Liver (tissue), 9 donors: ENCODE results near the gene HSPA9. TPM values are rescaled to one million over a fixed set of nuclear protein-coding genes. Genes with fewer than 3 reads are reported as not detected.

Source experiments
- DNase-seq: peaks from one replicate; pipeline ENCODE4 v3.0.0-alpha.2; 2017; ENCODE audit warnings: low spot score
- H3K27ac ChIP-seq, 2 donors: one replicate each; pipeline ENCODE4 v1.7.0; 2013; ENCODE audit warnings: inconsistent platforms in 2 of 2, low read length in 2 of 2, control low read depth in 1 of 2, low read depth in 1 of 2, mild to moderate bottlenecking in 1 of 2
- H3K27me3 ChIP-seq, 4 donors: one replicate each; pipeline versions ENCODE4 v1.6.1 to v1.7.0; 2013; ENCODE audit warnings: low read length in 3 of 4, inconsistent platforms in 1 of 4, mild to moderate bottlenecking in 1 of 4, moderate library complexity in 1 of 4; ENCODE audit not compliant: control insufficient read depth in 4 of 4, insufficient read depth in 4 of 4
- H3K36me3 ChIP-seq, 4 donors: one replicate each; pipeline versions ENCODE4 v1.6.1 to v1.7.0; 2013; ENCODE audit warnings: low read length in 3 of 4, mild to moderate bottlenecking in 3 of 4, low read depth in 1 of 4, moderate library complexity in 1 of 4; ENCODE audit not compliant: control insufficient read depth in 4 of 4, insufficient read depth in 3 of 4
- H3K4me1 ChIP-seq, 4 donors: one replicate each; pipeline versions ENCODE4 v1.6.1 to v1.7.0; 2013; ENCODE audit warnings: low read length in 3 of 4, mild to moderate bottlenecking in 3 of 4, moderate library complexity in 1 of 4; ENCODE audit not compliant: control insufficient read depth in 4 of 4, insufficient read depth in 4 of 4
- H3K4me3 ChIP-seq, 3 donors: one replicate each; pipeline versions ENCODE4 v1.6.1 to v1.7.0; 2013; ENCODE audit warnings: low read length in 3 of 3, control low read depth in 1 of 3, low read depth in 1 of 3, mild to moderate bottlenecking in 1 of 3
- H3K9ac ChIP-seq, 2 donors: one replicate each; pipeline ENCODE4 v1.7.0; 2013; ENCODE audit warnings: low read length in 2 of 2, mild to moderate bottlenecking in 2 of 2, moderate library complexity in 2 of 2, control low read depth in 1 of 2, low read depth in 1 of 2
- H3K9me3 ChIP-seq, 4 donors: one replicate each; pipeline versions ENCODE4 v1.6.1 to v1.7.0; 2013; ENCODE audit warnings: low read length in 3 of 4; ENCODE audit not compliant: control insufficient read depth in 4 of 4
- ATF3 ChIP-seq: IDR thresholded peaks from 2 replicates; pipeline ENCODE4 v1.6.1; 2016; ENCODE audit warnings: antibody characterized with exemption
- EGR1 ChIP-seq, 2 donors: IDR thresholded peaks; 2 replicates each; pipeline ENCODE4 v1.6.1; 2016 to 2018; ENCODE audit warnings: antibody characterized with exemption in 2 of 2, low read depth in 2 of 2
- FOXA2 ChIP-seq: IDR thresholded peaks from 2 replicates; pipeline ENCODE4 v1.6.1; 2016; ENCODE audit warnings: antibody characterized with exemption
- GABPA ChIP-seq, 2 donors: IDR thresholded peaks in 1 of 2; conservative IDR thresholded peaks in 1 of 2; 2 replicates each; pipeline ENCODE4 v1.6.1; 2016; ENCODE audit warnings: antibody characterized with exemption in 2 of 2, mild to moderate bottlenecking in 1 of 2, moderate library complexity in 1 of 2
- HNF4A ChIP-seq, 2 donors: conservative IDR thresholded peaks; 2 replicates each; pipeline ENCODE4 v1.6.1; 2016; ENCODE audit warnings: antibody characterized with exemption in 2 of 2, mild to moderate bottlenecking in 2 of 2
- HNF4G ChIP-seq: IDR thresholded peaks from 2 replicates; pipeline ENCODE4 v1.6.1; 2016; ENCODE audit warnings: antibody characterized with exemption
- MAX ChIP-seq: IDR thresholded peaks from 2 replicates; pipeline ENCODE4 v1.6.1; 2016; ENCODE audit warnings: antibody characterized with exemption
- RAD21 ChIP-seq, 2 donors: IDR thresholded peaks; 2 replicates each; pipeline ENCODE4 v1.6.1; 2016; ENCODE audit warnings: antibody characterized with exemption in 2 of 2, mild to moderate bottlenecking in 2 of 2
- REST ChIP-seq: IDR thresholded peaks from 2 replicates; pipeline ENCODE4 v1.6.1; 2016; ENCODE audit warnings: antibody characterized with exemption, mild to moderate bottlenecking
- SP1 ChIP-seq: IDR thresholded peaks from 2 replicates; pipeline ENCODE4 v1.6.1; 2018; ENCODE audit warnings: antibody characterized with exemption, mild to moderate bottlenecking
- YY1 ChIP-seq: IDR thresholded peaks from 2 replicates; pipeline ENCODE4 v1.6.1; 2016; ENCODE audit warnings: antibody characterized with exemption, mild to moderate bottlenecking
- ZBTB33 ChIP-seq: IDR thresholded peaks from 2 replicates; pipeline ENCODE4 v1.6.1; 2016; ENCODE audit warnings: antibody characterized with exemption
- WGBS: extraction: QIAGEN DNeasy Blood & Tissue Kit; methylation state at CpG from one replicate; pipeline ENCODE4 v1.1.7; 2013; 5-methylcytosine and 5-hydroxymethylcytosine counted together
- polyA plus RNA-seq, 2 donors: library from polyadenylated mRNA; stranded (reverse) in 1 of 2; unstranded in 1 of 2; fragments of 200-250 nt in 1 of 2; fragments of >200 nt in 1 of 2; fragmentation: Nextera tagmentation in 1 of 2; extraction: Ambion mirVana in 1 of 2; gene quantifications; one replicate each; pipeline versions ENCODE4 v1.2.1 to v1.2.3, GENCODE V29; 2013 to 2015
- total RNA-seq, 2 donors: library from RNA; depleted of rRNA; stranded (reverse); fragments of >200 nt; gene quantifications; one replicate each; pipeline ENCODE4 v1.2.3, GENCODE V29; 2014
- TF ChIP-seq, protein P1 (sequence below): fragments of 150-350 bp; IDR thresholded peaks from 2 replicates; pipeline ENCODE4 v1.5.1; 2017; ENCODE audit warnings: improper control_type of control experiment, low read depth, low read length; ENCODE audit not compliant: missing input control
- donor health status: healthy.
- donor health status: healthy.
- donor health status: healthy.
- donor health status: healthy.
- donor health status: healthy.

Gene HSPA9
- total and polyA plus RNA-seq, 4 donors: 221 to 378 (median 238) TPM

DNA sequence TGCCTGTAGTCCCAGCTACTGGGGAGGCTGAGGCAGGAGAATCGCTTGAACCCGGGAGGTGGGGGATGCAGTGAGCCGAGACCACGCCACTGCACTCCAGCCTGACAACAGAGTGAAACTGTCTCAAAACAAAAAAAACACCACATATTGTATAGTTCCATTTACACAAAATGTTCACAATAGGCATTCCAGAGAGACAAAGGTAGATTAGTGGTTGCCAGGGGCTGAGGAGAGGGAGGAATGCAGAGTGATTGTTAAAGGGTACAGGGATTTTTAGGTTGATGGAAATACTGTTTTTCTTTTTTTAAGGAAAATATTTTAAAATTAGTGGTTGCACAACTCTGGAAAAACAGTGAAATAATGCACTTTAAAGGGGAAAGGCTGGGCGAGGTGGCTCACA, 51.8 kb downstream of the HSPA9 start:
- H3K4me1 ChIP-seq: peaks cover 0 to 3% (median 2%) of the 10 kb centered on the region in 4 donors
- H3K4me3 ChIP-seq: no peak overlapping the region
- no peaks in the 10 kb centered on the region for H3K27me3 ChIP-seq
- TF ChIP-seq RAD21 (IDR thresholded peaks at IDR 0.05) (no peak), REST (no peak), HNF4G (no peak), HNF4A (conservative IDR thresholded peaks at IDR 0.05) (no peak), SP1 (no peak), MAX (no peak)
- TF ChIP-seq, protein P1, sequence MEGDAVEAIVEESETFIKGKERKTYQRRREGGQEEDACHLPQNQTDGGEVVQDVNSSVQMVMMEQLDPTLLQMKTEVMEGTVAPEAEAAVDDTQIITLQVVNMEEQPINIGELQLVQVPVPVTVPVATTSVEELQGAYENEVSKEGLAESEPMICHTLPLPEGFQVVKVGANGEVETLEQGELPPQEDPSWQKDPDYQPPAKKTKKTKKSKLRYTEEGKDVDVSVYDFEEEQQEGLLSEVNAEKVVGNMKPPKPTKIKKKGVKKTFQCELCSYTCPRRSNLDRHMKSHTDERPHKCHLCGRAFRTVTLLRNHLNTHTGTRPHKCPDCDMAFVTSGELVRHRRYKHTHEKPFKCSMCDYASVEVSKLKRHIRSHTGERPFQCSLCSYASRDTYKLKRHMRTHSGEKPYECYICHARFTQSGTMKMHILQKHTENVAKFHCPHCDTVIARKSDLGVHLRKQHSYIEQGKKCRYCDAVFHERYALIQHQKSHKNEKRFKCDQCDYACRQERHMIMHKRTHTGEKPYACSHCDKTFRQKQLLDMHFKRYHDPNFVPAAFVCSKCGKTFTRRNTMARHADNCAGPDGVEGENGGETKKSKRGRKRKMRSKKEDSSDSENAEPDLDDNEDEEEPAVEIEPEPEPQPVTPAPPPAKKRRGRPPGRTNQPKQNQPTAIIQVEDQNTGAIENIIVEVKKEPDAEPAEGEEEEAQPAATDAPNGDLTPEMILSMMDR: no peak
- H3K36me3 ChIP-seq: peaks cover 0 to 7% (median under 1%) of the 10 kb centered on the region in 4 donors
- H3K9ac ChIP-seq: no peak overlapping the region
- H3K27ac ChIP-seq: no peak overlapping the region
- H3K9me3 ChIP-seq: no peaks in the 10 kb centered on the region
- WGBS: 97% methylated on average over 5 of the region's 5 CpGs
- no peak for DNase-seq

GRCh38 chr5:138520971-138521370, 54.2 kb downstream of the HSPA9 start:
- H3K9me3 ChIP-seq: no peaks in the 10 kb centered on the region
- H3K4me3 ChIP-seq: no peak overlapping the region
- H3K27ac ChIP-seq: no peak overlapping the region
- H3K4me1 ChIP-seq: peaks cover 0 to 6% (median 3%) of the 10 kb centered on the region in 4 donors
- no peak overlapping the region for H3K9ac ChIP-seq
- no peak for DNase-seq
- TF ChIP-seq RAD21 (IDR thresholded peaks at IDR 0.05): no peak
- no peak for TF ChIP-seq FOXA2
- TF ChIP-seq MAX: no peak
- no peak for TF ChIP-seq ATF3
- no peak for TF ChIP-seq HNF4G
- TF ChIP-seq, protein P1: no peak
- no peak for TF ChIP-seq EGR1 (IDR thresholded peaks at IDR 0.05; ENCODE audit: low read depth in 2 of 2)
- no peak for TF ChIP-seq YY1
- TF ChIP-seq GABPA (IDR thresholded peaks at IDR 0.05 in 1 of 2, conservative IDR thresholded peaks at IDR 0.05 in 1 of 2): no peak
- TF ChIP-seq ZBTB33: no peak
- TF ChIP-seq REST: no peak
- H3K36me3 ChIP-seq: peaks cover 2 to 16% (median 9%) of the 10 kb centered on the region in 4 donors
- no peaks in the 10 kb centered on the region for H3K27me3 ChIP-seq
- 99% methylated on average over 1 of the region's 1 CpG for WGBS
